GM23338 (cell line): ENCODE results near the gene LURAP1L. TPM values are rescaled to one million over a fixed set of nuclear protein-coding genes. Genes with fewer than 3 reads are reported as not detected.

Source experiments
- ATAC-seq: fragments of 200-7000 bp; cut with Tn5 transposase; 3 replicates; pipeline ENCODE4 v1.9.1; 2020
- DNase-seq: peaks from one replicate; pipeline ENCODE4 v3.0.0-alpha.2; 2015; ENCODE audit warnings: low spot score
- H2AFZ ChIP-seq: fragments of 200-600 bp; sonication (generic); 2 replicates; pipeline ENCODE4 v1.8.0; 2016; ENCODE audit warnings: antibody characterized with exemption, mild to moderate bottlenecking, moderate library complexity
- H3F3A ChIP-seq: fragments of 200-600 bp; sonication (generic); replicated peaks from 2 replicates; pipeline ENCODE4 v1.8.0; 2017; ENCODE audit warnings: antibody characterized with exemption, mixed run types, low read depth
- H3K27ac ChIP-seq: fragments of 200-600 bp; sonication (generic); 2 replicates; pipeline ENCODE4 v1.6.1; 2016; ENCODE audit warnings: low read depth
- H3K27me3 ChIP-seq: fragments of 200-600 bp; sonication (generic); 2 replicates; pipeline ENCODE4 v1.8.0; 2016; ENCODE audit warnings: mild to moderate bottlenecking, mixed run types, moderate library complexity; ENCODE audit not compliant: insufficient read depth
- H3K36me3 ChIP-seq: fragments of 200-600 bp; sonication (generic); 2 replicates; pipeline ENCODE4 v1.8.0; 2016; ENCODE audit warnings: mild to moderate bottlenecking; ENCODE audit not compliant: insufficient read depth
- H3K4me1 ChIP-seq: fragments of 200-600 bp; sonication (generic); 2 replicates; pipeline ENCODE4 v1.8.0; 2016; ENCODE audit warnings: mild to moderate bottlenecking, moderate library complexity; ENCODE audit not compliant: insufficient read depth
- H3K4me2 ChIP-seq: fragments of 200-600 bp; sonication (generic); 2 replicates; pipeline ENCODE4 v1.7.1; 2017; ENCODE audit warnings: mixed run types
- H3K4me3 ChIP-seq: fragments of 200-600 bp; sonication (generic); 2 replicates; pipeline ENCODE4 v1.6.1; 2016; ENCODE audit warnings: mixed run types
- H3K79me2 ChIP-seq: fragments of 200-600 bp; sonication (generic); replicated peaks from 2 replicates; pipeline ENCODE4 v1.8.0; 2017; ENCODE audit warnings: mild to moderate bottlenecking; ENCODE audit not compliant: insufficient read depth
- H3K9me2 ChIP-seq: fragments of 200-600 bp; sonication (generic); 2 replicates; pipeline ENCODE4 v1.8.0; 2017; ENCODE audit not compliant: insufficient read depth
- H4K20me1 ChIP-seq: fragments of 200-600 bp; sonication (generic); replicated peaks from 2 replicates; pipeline ENCODE4 v1.8.0; 2017; ENCODE audit warnings: mild to moderate bottlenecking; ENCODE audit not compliant: insufficient read depth
- H3K27ac Mint-ChIP-seq: 2 replicates; pipeline ENCODE4 v1.8.0; 2020; ENCODE audit warnings: inconsistent platforms, mild to moderate bottlenecking, moderate library complexity, mixed read lengths
- H3K27me3 Mint-ChIP-seq: 3 replicates; pipeline ENCODE4 v1.8.0; 2022; ENCODE audit warnings: low read depth, mild to moderate bottlenecking, moderate library complexity, mixed read lengths, inconsistent platforms; ENCODE audit not compliant: insufficient read depth, poor library complexity
- H3K36me3 Mint-ChIP-seq: 3 replicates; pipeline ENCODE4 v1.8.0; 2021; ENCODE audit warnings: low read depth, mild to moderate bottlenecking, inconsistent platforms, moderate library complexity, mixed read lengths
- H3K4me1 Mint-ChIP-seq: 3 replicates; pipeline ENCODE4 v1.8.0; 2020; ENCODE audit warnings: mild to moderate bottlenecking, inconsistent platforms, mixed read lengths
- H3K4me3 Mint-ChIP-seq: 3 replicates; pipeline ENCODE4 v1.8.0; 2021; ENCODE audit warnings: moderate library complexity, mild to moderate bottlenecking, inconsistent platforms, mixed read lengths
- H3K9me3 Mint-ChIP-seq: 3 replicates; pipeline ENCODE4 v1.8.0; 2020; ENCODE audit warnings: moderate library complexity, mild to moderate bottlenecking, inconsistent platforms, mixed read lengths
- CREB1 ChIP-seq: fragments of 250-450 bp; sonication (Bioruptor Pico); IDR thresholded peaks from 2 replicates; pipeline ENCODE4 v1.5.0; 2020; ENCODE audit warnings: low read depth, mild to moderate bottlenecking, moderate library complexity
- CTCF ChIP-seq, 2 experiments: fragments of 200-600 bp in 1 of 2; sonication (generic) in 1 of 2; conservative IDR thresholded peaks; 2 replicates each; pipeline versions ENCODE4 v1.5.1 to v1.6.1; 2016 to 2017; ENCODE audit warnings: antibody characterized with exemption in 2 of 2, low read depth in 2 of 2, mild to moderate bottlenecking in 2 of 2, moderate library complexity in 1 of 2
- ETS1 ChIP-seq: IDR thresholded peaks from 2 replicates; pipeline ENCODE4 v1.6.1; 2016; ENCODE audit warnings: antibody characterized with exemption
- EZH2 ChIP-seq: fragments of 200-600 bp; sonication (generic); IDR thresholded peaks from one replicate; pipeline ENCODE4 v1.8.0; 2017; ENCODE audit warnings: antibody characterized with exemption, mild to moderate bottlenecking, low read depth; ENCODE audit not compliant: unreplicated experiment
- EZH2phosphoT487 ChIP-seq: fragments of 200-600 bp; sonication (generic); IDR thresholded peaks from one replicate; pipeline ENCODE4 v1.8.1; 2018; ENCODE audit warnings: antibody characterized with exemption; ENCODE audit not compliant: unreplicated experiment
- JUNB ChIP-seq: IDR thresholded peaks from one replicate; pipeline ENCODE4 v1.6.1; 2016; ENCODE audit warnings: antibody characterized with exemption; ENCODE audit not compliant: unreplicated experiment
- NANOG ChIP-seq: IDR thresholded peaks from 2 replicates; pipeline ENCODE4 v1.6.1; 2016; ENCODE audit warnings: antibody characterized with exemption, borderline replicate concordance
- POLR2AphosphoS5 ChIP-seq: IDR thresholded peaks from 2 replicates; pipeline ENCODE4 v1.6.1; 2016; ENCODE audit warnings: antibody characterized with exemption, low read depth
- STAT1 ChIP-seq: IDR thresholded peaks from one replicate; pipeline ENCODE4 v1.6.1; 2016; ENCODE audit warnings: antibody characterized with exemption; ENCODE audit not compliant: unreplicated experiment
- ZNF114 ChIP-seq: fragments of 250-450 bp; sonication (Bioruptor Pico); IDR thresholded peaks from 2 replicates; pipeline ENCODE4 v1.5.0; 2020; ENCODE audit warnings: mild to moderate bottlenecking, moderate library complexity
- ZNF331 ChIP-seq: fragments of 250-450 bp; sonication (Bioruptor Pico); IDR thresholded peaks from 2 replicates; pipeline ENCODE4 v1.5.0; 2020; ENCODE audit warnings: low read depth, mild to moderate bottlenecking, moderate library complexity
- polyA plus RNA-seq: library from polyadenylated mRNA; unstranded; fragments of >200 nt; fragmentation: Nextera tagmentation; extraction: Ambion mirVana; gene quantifications from 2 replicates; pipeline ENCODE4 v1.2.1, GENCODE V29; 2016
- total RNA-seq: library from RNA; depleted of rRNA; stranded (reverse); fragments of >200 nt; shearing (Covaris generic); gene quantifications from 2 replicates; pipeline ENCODE4 v1.2.3, GENCODE V29; 2014
- TF ChIP-seq, protein P1 (sequence below): IDR thresholded peaks from one replicate; pipeline ENCODE4 v1.6.1; 2018; ENCODE audit warnings: antibody characterized with exemption; ENCODE audit not compliant: unreplicated experiment
- TF ChIP-seq, protein P2 (sequence below): fragments of 250-450 bp; sonication (Bioruptor Pico); IDR thresholded peaks from 2 replicates; pipeline ENCODE4 v1.5.0; 2020; ENCODE audit warnings: mild to moderate bottlenecking, moderate library complexity

LURAP1L gene
- total and polyA plus RNA-seq, 2 experiments from 2014 or later = 1.2 to 1.6 TPM

DNA sequence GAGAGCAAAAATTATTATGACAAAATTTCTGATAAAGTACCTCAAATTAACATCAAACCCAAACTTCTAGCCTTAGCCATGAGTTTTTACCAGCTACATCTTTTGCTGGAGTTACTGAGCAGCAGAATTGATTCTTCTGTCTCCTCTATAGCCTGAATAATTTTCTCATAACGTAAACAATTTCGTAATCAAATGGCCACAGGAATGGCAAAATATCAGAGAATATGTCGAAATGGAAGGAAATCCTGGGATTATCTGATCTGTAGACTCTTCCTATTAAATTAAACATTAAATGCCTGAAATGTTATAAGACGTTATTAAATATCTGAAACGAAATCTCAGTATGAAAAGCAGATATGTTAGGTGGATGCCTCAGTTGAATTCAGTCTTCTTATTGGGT lies 41.1 kb downstream of the LURAP1L start:
- Histone ChIP-seq H2AFZ (no peak overlapping the region), H3K27ac (no peak overlapping the region), H3K4me3 (no peak overlapping the region), H3K4me1 (no peaks in the 10 kb centered on the region), H3K4me2 (no peak overlapping the region), H3K27me3 (no peaks in the 10 kb centered on the region), H3K36me3 (no peaks in the 10 kb centered on the region), H3K9me2 (no peaks in the 10 kb centered on the region), H3K79me2 (no peaks in the 10 kb centered on the region), H4K20me1 (no peaks in the 10 kb centered on the region), H3F3A (no peaks in the 10 kb centered on the region)
- TF ChIP-seq EZH2phosphoT487 (no peak), ZNF331 (CRISPR knock-in tag) (no peak), CREB1 (CRISPR knock-in tag) (no peak), ZNF114 (CRISPR knock-in tag) (no peak), EZH2 (no peak), JUNB (no peak), ETS1 (no peak), STAT1 (no peak), POLR2AphosphoS5 (no peak), CTCF (conservative IDR thresholded peaks at IDR 0.05; ENCODE audit: low read depth in 2 of 2) (no peak), NANOG (no peak)
- TF ChIP-seq, protein P1, sequence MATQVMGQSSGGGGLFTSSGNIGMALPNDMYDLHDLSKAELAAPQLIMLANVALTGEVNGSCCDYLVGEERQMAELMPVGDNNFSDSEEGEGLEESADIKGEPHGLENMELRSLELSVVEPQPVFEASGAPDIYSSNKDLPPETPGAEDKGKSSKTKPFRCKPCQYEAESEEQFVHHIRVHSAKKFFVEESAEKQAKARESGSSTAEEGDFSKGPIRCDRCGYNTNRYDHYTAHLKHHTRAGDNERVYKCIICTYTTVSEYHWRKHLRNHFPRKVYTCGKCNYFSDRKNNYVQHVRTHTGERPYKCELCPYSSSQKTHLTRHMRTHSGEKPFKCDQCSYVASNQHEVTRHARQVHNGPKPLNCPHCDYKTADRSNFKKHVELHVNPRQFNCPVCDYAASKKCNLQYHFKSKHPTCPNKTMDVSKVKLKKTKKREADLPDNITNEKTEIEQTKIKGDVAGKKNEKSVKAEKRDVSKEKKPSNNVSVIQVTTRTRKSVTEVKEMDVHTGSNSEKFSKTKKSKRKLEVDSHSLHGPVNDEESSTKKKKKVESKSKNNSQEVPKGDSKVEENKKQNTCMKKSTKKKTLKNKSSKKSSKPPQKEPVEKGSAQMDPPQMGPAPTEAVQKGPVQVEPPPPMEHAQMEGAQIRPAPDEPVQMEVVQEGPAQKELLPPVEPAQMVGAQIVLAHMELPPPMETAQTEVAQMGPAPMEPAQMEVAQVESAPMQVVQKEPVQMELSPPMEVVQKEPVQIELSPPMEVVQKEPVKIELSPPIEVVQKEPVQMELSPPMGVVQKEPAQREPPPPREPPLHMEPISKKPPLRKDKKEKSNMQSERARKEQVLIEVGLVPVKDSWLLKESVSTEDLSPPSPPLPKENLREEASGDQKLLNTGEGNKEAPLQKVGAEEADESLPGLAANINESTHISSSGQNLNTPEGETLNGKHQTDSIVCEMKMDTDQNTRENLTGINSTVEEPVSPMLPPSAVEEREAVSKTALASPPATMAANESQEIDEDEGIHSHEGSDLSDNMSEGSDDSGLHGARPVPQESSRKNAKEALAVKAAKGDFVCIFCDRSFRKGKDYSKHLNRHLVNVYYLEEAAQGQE = no peak
- TF ChIP-seq, protein P2, sequence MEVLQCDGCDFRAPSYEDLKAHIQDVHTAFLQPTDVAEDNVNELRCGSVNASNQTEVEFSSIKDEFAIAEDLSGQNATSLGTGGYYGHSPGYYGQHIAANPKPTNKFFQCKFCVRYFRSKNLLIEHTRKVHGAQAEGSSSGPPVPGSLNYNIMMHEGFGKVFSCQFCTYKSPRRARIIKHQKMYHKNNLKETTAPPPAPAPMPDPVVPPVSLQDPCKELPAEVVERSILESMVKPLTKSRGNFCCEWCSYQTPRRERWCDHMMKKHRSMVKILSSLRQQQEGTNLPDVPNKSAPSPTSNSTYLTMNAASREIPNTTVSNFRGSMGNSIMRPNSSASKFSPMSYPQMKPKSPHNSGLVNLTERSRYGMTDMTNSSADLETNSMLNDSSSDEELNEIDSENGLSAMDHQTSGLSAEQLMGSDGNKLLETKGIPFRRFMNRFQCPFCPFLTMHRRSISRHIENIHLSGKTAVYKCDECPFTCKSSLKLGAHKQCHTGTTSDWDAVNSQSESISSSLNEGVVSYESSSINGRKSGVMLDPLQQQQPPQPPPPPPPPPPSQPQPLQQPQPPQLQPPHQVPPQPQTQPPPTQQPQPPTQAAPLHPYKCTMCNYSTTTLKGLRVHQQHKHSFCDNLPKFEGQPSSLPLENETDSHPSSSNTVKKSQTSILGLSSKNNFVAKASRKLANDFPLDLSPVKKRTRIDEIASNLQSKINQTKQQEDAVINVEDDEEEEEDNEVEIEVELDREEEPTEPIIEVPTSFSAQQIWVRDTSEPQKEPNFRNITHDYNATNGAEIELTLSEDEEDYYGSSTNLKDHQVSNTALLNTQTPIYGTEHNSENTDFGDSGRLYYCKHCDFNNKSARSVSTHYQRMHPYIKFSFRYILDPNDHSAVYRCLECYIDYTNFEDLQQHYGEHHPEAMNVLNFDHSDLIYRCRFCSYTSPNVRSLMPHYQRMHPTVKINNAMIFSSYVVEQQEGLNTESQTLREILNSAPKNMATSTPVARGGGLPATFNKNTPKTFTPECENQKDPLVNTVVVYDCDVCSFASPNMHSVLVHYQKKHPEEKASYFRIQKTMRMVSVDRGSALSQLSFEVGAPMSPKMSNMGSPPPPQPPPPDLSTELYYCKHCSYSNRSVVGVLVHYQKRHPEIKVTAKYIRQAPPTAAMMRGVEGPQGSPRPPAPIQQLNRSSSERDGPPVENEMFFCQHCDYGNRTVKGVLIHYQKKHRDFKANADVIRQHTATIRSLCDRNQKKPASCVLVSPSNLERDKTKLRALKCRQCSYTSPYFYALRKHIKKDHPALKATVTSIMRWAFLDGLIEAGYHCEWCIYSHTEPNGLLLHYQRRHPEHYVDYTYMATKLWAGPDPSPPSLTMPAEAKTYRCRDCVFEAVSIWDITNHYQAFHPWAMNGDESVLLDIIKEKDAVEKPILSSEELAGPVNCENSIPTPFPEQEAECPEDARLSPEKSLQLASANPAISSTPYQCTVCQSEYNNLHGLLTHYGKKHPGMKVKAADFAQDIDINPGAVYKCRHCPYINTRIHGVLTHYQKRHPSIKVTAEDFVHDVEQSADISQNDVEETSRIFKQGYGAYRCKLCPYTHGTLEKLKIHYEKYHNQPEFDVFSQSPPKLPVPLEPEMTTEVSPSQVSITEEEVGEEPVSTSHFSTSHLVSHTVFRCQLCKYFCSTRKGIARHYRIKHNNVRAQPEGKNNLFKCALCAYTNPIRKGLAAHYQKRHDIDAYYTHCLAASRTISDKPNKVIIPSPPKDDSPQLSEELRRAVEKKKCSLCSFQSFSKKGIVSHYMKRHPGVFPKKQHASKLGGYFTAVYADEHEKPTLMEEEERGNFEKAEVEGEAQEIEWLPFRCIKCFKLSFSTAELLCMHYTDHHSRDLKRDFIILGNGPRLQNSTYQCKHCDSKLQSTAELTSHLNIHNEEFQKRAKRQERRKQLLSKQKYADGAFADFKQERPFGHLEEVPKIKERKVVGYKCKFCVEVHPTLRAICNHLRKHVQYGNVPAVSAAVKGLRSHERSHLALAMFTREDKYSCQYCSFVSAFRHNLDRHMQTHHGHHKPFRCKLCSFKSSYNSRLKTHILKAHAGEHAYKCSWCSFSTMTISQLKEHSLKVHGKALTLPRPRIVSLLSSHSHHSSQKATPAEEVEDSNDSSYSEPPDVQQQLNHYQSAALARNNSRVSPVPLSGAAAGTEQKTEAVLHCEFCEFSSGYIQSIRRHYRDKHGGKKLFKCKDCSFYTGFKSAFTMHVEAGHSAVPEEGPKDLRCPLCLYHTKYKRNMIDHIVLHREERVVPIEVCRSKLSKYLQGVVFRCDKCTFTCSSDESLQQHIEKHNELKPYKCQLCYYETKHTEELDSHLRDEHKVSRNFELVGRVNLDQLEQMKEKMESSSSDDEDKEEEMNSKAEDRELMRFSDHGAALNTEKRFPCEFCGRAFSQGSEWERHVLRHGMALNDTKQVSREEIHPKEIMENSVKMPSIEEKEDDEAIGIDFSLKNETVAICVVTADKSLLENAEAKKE (CRISPR knock-in tag) = no peak
- ATAC-seq (no peak), DNase-seq (no peak)
- Mint-ChIP-seq H3K4me1 (peaks cover 13% of the 10 kb centered on the region; the same call in 2 of the 3 replicates), H3K27ac (no peak overlapping the region), H3K9me3 (no peaks in the 10 kb centered on the region), H3K4me3 (no peak overlapping the region), H3K27me3 (no peaks in the 10 kb centered on the region), H3K36me3 (no peaks in the 10 kb centered on the region)
